ENCODE data around the gene FUCA1. TPM values are rescaled to one million over a fixed set of nuclear protein-coding genes. Genes with fewer than 3 reads are reported as not detected.

FUCA1 gene
- total RNA-seq, 4 donors from 2014 or later: 20.3 to 44.4 (median 23.5) TPM

DNA sequence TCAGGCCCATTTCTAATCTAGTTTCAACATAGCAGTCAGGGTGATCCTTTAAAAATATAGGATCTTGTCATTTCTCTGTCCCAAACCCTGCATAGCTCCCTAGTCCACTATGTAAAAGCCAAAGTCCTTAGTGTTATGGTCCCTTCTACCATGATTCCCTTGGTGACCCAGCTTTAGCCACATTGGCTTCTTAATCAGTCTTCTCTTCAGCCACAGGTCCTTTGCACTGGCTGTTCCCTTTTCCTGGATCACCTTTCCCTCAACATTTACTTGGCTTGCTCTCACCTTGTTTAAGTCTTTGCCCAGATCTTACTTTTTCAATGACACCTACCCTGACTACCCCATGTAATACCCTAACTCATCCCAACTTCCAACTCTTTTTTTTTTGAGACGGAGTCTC lies 11.7 kb upstream of the FUCA1 start:
- 100% methylated on average over 1 of the region's 1 CpG; no CpG with 5 or more reads in 1 of the 2 donors for WGBS, 2 donors (ENCODE audit: low coverage in 1 of 2)

DNA sequence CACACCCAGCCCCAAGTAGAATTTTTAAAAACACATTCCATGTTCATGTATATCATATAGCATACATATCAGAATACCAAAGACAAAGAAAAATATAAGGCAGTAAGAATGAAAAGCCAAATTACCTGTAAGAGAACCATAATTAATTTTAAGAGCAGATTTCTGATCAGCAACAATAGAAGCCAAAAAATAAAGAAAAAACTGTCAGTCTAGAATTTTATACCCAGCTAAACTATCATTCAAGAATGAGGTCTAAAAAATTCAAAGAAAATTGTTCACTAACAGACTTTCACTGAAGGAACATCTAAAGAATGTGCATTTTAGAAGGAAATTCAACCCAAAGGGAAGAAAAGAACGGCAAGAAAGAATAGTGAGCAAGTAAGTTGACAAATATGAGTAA lies 10.6 kb upstream of the FUCA1 start:
- H3K4me1 ChIP-seq: no peaks in the 10 kb centered on the region
- WGBS, 2 donors (ENCODE audit: low coverage in 1 of 2): 71 to 74% methylated on average over 1 of the region's 1 CpG
- no peak for ATAC-seq

More for the DNA sequence above, 11.7 kb upstream of the FUCA1 start:
- Histone ChIP-seq H3K4me3 (no peak overlapping the region), H3K4me1 (no peaks in the 10 kb centered on the region), H3K27me3 (peaks cover 5% of the 10 kb centered on the region), H3K27ac (no peak overlapping the region), H3K36me3 (no peaks in the 10 kb centered on the region), H3K9me3 (peaks cover 0 to 30% (median 0%) of the 10 kb centered on the region in 3 donors)
- TF ChIP-seq POLR2A (IDR thresholded peaks at IDR 0.05) (no peak), EP300 (IDR thresholded peaks at IDR 0.05) (no peak), POLR2AphosphoS5 (IDR thresholded peaks at IDR 0.05) (no peak)
- TF ChIP-seq, protein P1, sequence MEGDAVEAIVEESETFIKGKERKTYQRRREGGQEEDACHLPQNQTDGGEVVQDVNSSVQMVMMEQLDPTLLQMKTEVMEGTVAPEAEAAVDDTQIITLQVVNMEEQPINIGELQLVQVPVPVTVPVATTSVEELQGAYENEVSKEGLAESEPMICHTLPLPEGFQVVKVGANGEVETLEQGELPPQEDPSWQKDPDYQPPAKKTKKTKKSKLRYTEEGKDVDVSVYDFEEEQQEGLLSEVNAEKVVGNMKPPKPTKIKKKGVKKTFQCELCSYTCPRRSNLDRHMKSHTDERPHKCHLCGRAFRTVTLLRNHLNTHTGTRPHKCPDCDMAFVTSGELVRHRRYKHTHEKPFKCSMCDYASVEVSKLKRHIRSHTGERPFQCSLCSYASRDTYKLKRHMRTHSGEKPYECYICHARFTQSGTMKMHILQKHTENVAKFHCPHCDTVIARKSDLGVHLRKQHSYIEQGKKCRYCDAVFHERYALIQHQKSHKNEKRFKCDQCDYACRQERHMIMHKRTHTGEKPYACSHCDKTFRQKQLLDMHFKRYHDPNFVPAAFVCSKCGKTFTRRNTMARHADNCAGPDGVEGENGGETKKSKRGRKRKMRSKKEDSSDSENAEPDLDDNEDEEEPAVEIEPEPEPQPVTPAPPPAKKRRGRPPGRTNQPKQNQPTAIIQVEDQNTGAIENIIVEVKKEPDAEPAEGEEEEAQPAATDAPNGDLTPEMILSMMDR (IDR thresholded peaks at IDR 0.05): no peak
- ATAC-seq: no peak

DNA sequence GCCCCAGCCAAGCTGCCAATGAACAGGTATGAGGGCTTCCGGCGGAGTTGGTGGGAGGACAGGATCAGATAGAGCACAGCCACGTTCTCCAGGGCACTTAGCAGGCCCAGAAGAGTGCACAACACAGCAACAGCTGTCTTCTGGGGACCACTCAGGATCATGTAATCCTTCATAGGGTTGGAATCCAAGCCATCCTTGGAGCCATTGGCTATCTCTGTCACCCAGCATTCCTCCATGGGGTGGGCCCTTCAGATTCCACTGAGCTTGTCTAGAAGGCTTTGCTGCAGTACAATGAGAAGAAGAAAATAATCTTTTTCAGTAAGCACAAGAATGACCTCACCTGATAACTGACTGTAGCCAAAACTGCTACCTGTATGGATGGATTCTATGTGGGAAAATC lies 7.3 kb upstream of the FUCA1 start:
- peaks cover 8% of the 10 kb centered on the region for H3K27me3 ChIP-seq
- ATAC-seq: no peak
- TF ChIP-seq, protein P1 (IDR thresholded peaks at IDR 0.05): no peak
- TF ChIP-seq POLR2AphosphoS5 (IDR thresholded peaks at IDR 0.05): no peak
- no peak for TF ChIP-seq POLR2A (IDR thresholded peaks at IDR 0.05)
- TF ChIP-seq EP300 (IDR thresholded peaks at IDR 0.05): no peak
- H3K9me3 ChIP-seq: peaks cover 0 to 30% (median 0%) of the 10 kb centered on the region in 3 donors
- no peak overlapping the region for H3K27ac ChIP-seq
- no peaks in the 10 kb centered on the region for H3K4me1 ChIP-seq
- WGBS, 2 donors (ENCODE audit: low coverage in 1 of 2): 81% methylated on average over 3 of the region's 3 CpGs; no CpG with 5 or more reads in 1 of the 2 donors
- H3K4me3 ChIP-seq: no peak overlapping the region
- no peaks in the 10 kb centered on the region for H3K36me3 ChIP-seq

More for the DNA sequence above, 10.6 kb upstream of the FUCA1 start:
- no peaks in the 10 kb centered on the region for H3K36me3 ChIP-seq
- peaks cover 0 to 30% (median 0%) of the 10 kb centered on the region in 3 donors for H3K9me3 ChIP-seq
- H3K4me3 ChIP-seq: no peak overlapping the region
- peaks cover 8% of the 10 kb centered on the region for H3K27me3 ChIP-seq
- H3K27ac ChIP-seq: no peak overlapping the region
- TF ChIP-seq, protein P1 (IDR thresholded peaks at IDR 0.05): no peak
- no peak for TF ChIP-seq POLR2A (IDR thresholded peaks at IDR 0.05)
- TF ChIP-seq EP300 (IDR thresholded peaks at IDR 0.05): no peak
- no peak for TF ChIP-seq POLR2AphosphoS5 (IDR thresholded peaks at IDR 0.05)

DNA sequence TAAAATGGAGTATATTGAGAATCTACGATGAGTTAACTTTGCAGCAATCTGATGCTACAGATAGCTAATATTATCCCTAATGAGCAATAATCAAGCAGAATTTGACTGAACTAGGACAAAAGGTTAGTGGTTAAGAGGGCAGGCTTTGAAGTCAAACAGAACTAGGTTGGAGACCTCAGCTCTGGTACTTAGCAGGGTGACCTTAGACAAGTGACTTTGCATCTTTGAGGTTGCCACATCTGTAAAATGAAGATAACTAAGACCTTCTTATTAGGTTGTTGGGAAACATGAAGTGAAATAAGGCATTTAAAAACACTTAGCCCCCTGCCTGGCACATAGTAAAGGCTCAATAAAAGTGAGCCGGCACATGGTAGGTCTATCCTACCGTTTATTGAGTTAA lies 4.3 kb upstream of the FUCA1 start:
- H3K9me3 ChIP-seq: peaks cover 0 to 4% (median 0%) of the 10 kb centered on the region in 3 donors
- H3K4me1 ChIP-seq: peaks cover 0 to 14% (median 3%) of the 10 kb centered on the region in 3 donors
- H3K27me3 ChIP-seq: peaks cover 8% of the 10 kb centered on the region
- no peak overlapping the region for H3K27ac ChIP-seq
- WGBS, 2 donors (ENCODE audit: low coverage in 1 of 2): 87% methylated on average over 3 of the region's 3 CpGs
- no peak for ATAC-seq
- TF ChIP-seq POLR2A (IDR thresholded peaks at IDR 0.05): no peak
- TF ChIP-seq EP300 (IDR thresholded peaks at IDR 0.05): no peak
- no peak for TF ChIP-seq POLR2AphosphoS5 (IDR thresholded peaks at IDR 0.05)
- TF ChIP-seq, protein P1 (IDR thresholded peaks at IDR 0.05): no peak
- no peaks in the 10 kb centered on the region for H3K36me3 ChIP-seq
- no peak overlapping the region for H3K4me3 ChIP-seq

DNA sequence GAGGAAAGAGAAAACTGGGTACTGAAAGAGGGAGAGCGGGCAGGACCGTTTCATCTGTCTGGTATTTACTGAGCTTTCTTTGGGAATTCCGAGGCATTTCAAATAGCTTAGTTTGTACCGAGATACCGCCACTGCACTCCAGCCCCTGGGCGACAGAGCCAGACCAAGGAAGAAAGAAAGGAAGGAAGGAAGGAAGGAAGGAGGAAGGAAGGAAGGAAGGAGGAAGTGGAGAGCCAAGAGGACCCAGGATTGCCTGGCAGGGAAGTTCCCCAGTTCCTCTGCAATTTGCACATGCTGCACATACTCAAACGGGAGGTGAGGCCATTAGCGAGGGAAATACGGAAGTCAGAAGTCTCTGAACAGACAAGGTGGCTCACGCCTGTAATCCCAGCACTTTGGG lies 961 bp upstream of the FUCA1 start:
- no peaks in the 10 kb centered on the region for H3K9me3 ChIP-seq
- H3K4me3 ChIP-seq: peak overlapping the region in 1 of 2 donors; percentile 77
- no peaks in the 10 kb centered on the region for H3K27me3 ChIP-seq
- ATAC-seq: no peak
- H3K36me3 ChIP-seq: peaks cover 0 to 17% of the 10 kb centered on the region in 2 donors
- WGBS, 2 donors (ENCODE audit: low coverage in 1 of 2): 38 to 64% methylated on average over 6 to 10 of the region's 10 CpGs
- TF ChIP-seq EP300 (IDR thresholded peaks at IDR 0.05) (no peak), POLR2A (IDR thresholded peaks at IDR 0.05) (no peak), POLR2AphosphoS5 (IDR thresholded peaks at IDR 0.05) (no peak)
- TF ChIP-seq, protein P1 (IDR thresholded peaks at IDR 0.05): no peak
- H3K27ac ChIP-seq: peak overlapping the region in 3 of 4 donors; percentile 83 to 84 (median 84)
- H3K4me1 ChIP-seq: peaks cover 0 to 26% (median 9%) of the 10 kb centered on the region in 3 donors

Data from gastroesophageal sphincter (tissue), 4 donors.